ENCODE results near the gene KCNK13.

Gene KCNK13

DNA sequence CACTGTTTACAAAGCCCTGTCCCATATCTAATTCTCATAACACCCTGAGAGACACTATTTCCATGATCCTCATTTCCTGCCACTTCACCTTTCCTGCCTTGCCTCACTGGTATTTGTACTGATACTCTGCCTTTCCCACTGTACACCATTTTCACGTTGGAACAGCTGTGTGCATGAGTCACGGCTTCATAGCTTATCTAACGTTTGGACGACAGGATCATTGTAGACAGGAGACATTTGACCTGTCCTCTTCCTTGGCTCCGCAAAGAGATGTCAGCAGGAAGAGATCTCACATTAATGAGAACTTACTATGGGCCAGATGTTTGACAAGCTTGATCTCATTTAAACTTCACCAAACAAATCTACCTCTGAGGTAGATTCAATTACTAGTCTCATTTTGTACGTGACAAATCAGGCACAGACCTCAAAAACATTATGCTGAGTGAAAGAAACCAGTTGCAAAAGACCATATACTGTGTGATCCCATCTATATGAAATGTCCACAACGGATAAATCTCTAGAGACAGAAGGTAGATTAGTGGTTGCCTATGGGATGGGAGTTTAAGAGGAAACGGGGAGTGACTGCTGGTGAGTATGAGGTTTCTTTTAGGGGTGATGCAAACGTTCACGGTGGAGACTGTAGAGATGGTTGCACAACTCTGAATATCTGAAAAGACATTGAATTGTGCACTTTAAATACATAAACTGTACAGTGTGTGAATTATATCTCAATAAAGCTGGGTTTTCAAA lies 71.2 kb downstream of the KCNK13 start:
- DNase-seq = no peak

DNA sequence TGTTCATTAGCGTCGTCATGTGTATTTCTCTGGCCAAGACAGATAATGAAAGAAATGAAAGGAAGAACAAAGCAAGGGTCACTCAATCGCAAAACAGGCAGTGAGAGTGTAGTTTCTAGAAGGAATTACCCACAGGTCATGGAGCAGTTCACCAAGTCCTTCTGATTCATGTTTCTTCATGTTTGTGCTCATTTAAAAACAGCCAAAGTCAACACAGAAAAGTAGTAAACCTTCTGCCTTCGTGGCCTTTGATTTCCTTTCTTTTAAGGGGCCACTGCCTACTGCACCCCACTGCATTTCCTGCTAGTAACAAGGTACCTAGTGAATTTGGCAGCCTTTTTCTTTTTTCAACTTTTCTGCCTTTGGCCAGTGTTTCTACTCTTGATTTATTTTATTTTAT lies 75.1 kb downstream of the KCNK13 start:
- no peak for DNase-seq

DNA sequence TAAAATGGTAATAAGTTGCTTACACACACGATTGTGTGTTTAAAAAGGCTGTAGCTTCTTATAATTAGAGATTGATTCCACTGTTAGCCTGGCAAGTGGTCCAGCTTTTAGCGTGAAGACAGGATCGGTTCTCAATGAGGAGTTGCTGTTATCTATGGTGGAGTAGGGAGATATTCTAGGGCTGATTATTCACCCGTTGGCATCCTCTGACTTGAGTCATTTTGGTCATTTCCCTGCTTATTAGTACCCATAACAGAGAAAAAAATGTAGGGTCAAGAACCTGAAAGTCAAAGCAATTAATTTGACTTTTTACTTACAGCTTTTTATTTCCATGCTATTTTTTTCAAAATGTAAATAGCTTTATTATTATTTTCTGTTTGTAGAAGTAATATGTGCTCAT lies 76.0 kb downstream of the KCNK13 start:
- DNase-seq = no peak

DNA sequence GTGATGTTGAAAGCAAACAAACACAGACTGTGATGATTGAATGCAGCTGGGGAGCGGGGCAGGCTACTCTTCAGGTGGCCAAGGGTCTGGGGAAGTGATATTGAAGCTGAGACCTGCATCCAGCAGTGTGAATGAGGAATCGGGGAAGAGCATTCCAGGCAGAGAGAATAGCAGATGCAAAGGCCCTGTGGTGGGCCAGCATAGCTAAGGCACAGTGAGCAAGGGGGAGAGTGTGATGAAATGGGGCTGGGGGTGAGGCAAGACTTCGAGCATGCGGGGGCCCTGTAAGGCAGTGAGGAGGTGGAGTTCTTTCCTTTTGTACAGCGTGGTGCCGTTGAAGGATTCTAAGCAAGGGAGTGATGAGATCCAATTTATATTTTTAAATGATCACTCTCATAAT lies 77.4 kb downstream of the KCNK13 start:
- DNase-seq = no peak

DNA sequence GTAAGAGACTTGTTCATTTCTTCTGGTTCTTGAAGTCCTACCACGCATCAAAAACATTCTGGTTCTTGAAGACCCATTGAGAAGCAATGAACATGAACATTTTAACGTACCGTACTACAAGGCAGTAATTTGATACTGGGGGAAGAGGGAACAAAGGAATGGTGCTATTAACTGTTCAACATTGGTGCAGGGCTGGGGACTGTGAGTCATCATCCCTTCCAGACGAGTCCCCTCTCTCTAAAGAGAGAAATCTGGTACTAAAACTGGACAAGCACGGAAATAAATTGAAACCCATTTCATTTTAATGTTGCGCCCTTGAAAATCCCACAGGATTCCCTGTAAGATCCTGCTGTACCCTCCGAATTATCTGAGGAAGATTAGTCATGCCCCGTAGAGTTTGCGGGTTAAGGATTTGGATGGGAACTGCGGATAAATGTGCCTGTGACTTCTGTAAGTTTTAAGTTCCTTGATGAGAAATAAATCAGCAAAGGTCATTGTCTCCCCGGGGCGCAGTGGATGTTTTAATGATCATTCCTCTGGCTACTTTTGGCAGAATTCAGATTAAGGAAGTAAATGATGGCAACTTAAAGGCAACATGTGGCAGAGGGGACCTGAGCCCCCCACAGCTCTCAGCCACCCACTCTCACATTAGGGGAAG lies 78.6 kb downstream of the KCNK13 start:
- no peak for DNase-seq

DNA sequence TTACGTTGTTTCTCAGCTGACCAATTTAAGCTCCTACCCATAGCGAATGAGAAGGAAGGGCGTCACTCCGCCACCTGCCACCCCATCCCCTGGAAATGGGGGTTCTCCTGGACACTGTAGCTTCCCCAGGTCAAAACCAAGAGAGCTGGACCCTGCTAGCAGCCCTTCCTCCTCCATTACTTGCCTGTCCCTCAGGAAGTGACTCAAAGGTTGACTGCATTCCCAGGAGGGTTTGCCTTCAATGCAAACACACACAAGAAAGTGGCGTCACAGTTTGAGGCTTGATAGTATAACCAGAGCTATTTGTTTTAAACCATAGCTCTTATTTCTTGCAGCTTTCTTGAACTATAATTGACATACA lies 79.1 kb downstream of the KCNK13 start:
- DNase-seq = no peak

DNA sequence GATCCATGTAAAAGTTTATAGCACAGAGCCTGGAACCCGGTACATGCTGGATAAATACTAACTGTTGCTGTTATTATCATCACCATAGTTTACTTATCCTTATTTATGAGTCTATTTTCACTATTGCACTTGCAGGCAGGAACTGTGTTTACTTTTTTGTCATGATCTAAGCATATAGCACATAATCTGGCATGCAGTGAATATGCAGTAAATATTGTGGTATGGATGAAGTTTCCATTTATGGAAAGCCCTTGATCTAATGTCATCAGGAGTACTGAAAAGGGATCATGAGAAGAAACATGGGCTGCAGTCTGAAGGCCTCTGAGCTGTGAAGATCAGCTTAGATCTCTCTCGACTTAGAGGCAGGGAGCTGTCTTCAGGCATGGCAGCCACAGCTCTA lies 91.6 kb downstream of the KCNK13 start:
- DNase-seq = no peak

DNA sequence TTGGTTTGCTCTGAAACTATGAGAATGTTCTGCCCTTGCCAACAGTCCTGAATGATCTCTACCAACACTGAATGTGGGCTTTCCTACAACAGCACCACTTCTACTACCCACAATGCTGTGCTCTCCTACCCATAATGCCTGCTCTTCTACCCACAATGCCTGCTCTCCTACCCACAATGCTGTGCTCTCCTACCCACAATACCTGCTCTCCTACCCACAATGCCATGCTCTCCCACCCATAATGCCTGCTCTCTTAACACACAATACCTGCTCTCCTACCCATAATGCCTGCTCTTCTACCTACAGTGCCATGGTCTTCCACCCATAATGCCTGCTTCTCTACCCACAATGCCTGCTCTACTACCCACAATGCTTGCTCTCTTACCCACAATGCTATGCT lies 92.3 kb downstream of the KCNK13 start:
- no peak for DNase-seq

DNA sequence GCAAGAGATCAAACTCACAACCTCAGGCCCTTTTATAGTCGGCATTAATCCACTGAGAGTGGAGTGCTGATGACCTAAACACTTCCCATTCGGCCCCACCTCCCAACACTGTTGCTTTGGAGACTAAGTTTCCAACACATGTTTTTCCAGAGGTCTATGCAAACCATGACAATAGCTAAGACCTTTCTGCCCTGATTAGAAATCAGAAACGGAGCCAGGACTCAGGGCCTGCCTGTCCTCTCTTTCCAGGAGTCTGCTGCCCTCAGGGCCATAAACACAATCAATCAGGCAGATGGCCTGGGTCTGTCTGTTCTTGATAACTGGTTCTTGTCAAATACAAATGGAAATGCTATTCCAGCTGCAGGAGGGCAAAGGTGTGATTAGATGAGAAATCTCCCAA lies 97.4 kb downstream of the KCNK13 start:
- DNase-seq = no peak

DNA sequence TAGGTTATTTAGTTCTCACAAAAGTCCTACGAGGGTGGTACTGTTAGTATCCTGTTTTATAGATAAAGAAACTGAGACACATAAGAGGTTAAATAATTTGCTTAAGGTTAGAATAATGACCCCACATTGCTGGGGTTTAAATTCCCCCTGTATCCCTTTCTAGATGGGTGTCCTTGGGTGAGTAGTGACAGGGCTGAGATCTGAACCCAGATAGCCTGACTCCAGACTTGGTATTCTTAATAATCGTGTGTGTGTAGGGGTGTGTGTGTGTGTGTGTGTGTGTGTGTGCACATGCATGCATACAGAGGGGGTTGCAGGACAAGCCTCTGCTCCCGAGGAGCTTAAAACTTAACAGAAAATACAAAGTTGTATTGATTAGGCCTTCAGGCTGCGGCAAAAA lies 97.9 kb downstream of the KCNK13 start:
- no peak for DNase-seq

DNA sequence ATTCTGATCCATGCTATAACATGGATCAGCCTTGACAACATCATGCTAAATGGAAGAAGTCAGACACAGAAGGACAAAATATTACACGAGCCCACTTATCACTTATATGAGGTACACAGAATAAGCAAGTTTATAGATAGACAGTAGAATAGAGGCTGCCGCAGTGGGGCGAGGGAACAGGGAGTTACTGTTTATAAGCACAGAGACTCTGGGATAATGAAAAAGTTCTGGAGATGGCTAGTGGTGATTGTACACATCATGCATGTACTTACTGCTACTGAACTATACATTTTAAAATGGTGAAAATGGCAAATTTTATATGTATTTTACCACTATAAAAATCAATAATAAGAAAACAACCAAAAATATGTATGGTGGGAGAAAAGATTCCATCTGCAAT lies 99.3 kb downstream of the KCNK13 start:
- DNase-seq = no peak

DNA sequence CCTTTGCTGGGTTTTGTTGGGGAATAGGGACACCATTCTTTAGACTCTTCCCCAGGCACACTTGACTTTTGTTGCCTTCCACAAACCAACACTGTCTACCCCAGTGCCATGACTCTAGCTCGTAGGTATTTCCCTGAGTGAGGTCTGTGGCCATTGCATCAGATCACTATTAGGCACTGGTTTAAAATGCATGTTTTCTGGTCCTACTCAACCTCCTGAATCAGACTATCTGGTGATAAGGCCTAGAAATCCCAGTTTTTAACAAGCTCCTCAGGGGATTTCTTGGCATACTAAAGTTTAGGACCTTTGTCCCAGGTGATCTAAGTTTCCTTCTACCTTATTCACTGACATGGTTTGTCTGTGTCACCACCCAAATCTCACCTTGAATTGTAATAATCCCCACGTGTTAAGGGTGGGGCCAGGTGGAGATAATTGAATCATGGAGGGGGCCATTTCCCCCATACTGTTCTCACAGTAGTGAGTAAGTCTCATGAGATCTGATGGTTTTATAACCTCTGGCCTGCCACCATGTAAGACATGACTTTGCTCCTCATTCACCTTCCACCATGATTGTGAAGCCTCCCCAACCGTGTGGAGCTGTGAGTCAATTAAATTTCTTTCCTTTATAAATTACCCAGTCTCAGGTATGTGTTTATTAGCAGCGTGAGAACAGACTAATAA lies 106.8 kb downstream of the KCNK13 start:
- no peak for DNase-seq

DNA sequence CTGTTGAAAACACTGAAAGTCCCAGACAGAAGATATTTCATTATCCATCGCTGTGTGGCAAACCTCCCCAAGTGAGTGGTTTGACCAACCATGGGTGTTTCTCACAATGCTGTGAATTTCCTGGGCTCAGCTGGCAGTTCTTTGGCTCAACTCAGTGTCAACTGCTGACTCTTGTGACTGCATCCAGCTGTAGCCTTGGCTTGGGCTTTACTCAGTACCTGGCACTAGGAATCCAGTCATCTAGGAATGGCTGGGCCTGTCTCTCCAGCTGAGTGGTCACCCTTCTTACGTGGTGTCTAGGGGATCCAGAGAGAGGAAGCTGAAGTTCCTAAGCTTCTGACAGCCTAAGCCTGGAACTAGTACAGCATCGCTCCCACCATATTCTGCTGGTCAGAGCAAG lies 113.8 kb downstream of the KCNK13 start:
- no peak for DNase-seq

DNA sequence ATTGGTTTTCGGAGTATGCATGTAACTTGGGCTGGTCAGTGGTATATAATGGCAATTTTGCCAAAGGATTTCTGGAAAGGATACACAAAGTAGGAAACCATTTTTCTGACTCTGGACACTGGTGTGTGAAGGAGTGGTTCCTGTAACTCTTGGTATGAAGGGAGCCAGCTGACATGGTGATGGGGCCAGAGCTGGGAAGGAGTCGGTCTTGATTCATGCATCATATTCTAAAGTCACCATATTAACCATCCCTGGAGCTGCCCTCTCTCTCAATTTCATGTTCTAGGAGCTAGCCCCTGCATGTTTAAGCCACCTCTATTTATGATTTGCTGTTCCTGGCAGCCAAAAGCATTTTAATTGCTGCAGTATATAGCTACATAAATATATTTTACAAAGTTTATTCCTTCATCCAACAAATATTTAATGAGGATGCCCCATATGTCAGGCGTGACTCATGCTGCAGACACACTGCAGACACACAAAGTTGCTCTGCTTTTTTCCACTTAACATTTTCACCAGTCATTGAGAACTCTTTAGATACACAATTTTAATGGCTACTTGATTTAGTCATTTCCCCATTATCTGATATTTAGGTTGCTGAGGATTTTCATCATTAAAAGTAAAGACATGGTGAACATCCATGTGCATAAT lies 115.9 kb downstream of the KCNK13 start:
- DNase-seq = no peak

DNA sequence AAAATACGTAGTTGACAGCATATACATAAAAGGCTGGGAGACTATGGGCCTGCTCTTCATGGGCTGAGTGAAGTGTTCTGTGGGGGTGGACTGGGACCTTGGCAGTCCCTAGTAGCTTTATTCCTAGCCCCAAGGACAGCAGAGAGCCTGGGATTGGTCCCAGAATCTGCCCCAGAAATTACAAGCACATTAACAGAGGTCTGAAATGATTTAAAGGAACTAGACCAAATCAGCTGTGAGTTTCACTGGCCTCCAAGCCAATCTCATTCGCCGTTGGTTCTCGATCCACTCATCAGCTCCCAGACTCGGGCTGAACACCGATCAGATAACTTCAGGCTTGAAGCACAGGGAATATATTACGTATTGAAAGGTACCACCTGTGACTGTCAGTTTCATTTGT lies 117.6 kb downstream of the KCNK13 start:
- no peak for DNase-seq

DNA sequence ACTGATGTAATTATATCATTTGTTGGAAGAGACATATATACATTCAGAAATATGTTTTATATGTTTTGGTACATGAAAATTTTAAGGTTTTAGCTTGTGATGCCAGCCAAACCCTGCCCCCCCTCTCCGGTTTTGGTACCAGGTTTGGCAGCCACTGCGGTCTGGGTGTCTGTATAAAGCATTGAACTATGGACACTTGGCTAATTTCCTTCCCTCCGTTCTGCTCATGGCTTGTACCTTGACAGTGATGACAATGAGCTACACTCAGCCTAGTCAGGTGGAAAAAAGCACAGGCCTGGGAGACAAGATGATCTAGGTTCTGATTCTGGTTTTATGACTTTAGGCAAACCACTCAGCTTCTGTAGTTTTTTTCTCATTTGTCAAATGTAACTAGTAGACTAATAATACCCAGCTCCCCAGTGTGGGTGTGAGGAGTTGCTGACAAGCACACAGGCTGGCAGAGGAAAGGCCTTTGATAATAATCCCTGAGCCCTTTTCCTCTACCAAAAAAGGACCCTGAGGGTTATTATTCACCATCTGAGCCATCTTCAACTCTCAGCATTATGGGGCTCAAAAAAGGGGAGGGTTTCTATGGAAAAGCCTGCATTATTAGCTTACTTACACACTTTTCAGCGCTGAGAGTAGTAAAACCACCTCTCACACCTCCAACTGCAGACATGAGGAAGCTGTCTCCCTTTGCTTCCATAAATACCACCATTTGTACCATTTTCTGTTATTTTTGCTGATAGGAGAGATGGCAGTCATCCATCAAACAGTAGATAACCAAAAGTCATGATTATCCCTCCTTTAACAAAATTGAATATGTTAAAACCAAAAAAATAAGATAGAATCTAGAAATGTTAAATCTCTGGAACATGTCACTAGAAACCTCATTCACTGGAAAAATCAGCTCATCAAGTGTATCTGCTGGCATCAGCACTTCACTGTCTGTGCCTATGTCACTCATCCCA lies 118.3 kb downstream of the KCNK13 start:
- no peak for DNase-seq

DNA sequence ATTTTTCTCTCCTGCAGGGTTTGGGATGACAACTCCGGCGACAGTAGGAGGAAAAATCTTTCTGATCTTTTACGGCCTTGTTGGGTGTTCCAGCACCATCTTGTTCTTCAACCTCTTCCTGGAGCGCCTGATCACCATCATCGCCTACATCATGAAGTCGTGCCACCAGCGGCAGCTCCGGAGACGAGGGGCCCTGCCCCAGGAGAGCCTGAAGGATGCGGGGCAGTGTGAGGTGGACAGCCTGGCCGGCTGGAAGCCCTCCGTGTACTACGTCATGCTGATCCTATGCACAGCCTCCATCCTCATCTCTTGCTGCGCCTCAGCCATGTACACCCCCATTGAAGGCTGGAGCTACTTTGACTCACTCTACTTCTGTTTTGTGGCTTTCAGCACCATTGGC lies 122.3 kb downstream of the KCNK13 start:
- no peak for DNase-seq

DNA sequence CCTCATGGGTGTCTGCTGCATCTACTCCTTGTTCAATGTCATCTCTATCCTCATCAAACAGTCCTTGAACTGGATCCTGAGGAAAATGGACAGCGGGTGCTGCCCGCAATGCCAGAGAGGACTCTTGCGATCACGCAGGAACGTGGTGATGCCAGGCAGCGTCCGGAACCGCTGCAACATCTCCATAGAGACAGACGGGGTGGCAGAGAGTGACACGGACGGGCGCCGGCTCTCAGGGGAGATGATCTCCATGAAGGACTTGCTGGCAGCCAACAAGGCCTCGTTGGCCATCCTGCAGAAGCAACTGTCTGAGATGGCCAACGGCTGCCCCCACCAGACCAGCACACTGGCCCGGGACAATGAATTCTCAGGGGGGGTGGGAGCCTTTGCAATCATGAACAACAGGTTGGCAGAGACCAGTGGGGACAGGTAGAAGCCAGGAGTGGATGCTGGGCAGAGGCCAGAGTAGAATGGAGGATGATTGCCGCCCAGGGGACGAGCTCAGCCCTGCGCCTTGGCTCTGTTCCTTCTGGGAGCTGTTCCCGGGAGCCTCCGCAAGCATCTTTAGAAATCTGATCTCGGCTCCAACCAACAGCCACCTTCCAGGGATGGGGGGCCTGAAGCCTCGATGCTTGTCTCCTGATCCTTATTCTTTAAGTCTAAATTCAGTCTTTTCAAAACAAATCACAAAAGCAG lies 122.9 kb downstream of the KCNK13 start:
- no peak for DNase-seq

DNA sequence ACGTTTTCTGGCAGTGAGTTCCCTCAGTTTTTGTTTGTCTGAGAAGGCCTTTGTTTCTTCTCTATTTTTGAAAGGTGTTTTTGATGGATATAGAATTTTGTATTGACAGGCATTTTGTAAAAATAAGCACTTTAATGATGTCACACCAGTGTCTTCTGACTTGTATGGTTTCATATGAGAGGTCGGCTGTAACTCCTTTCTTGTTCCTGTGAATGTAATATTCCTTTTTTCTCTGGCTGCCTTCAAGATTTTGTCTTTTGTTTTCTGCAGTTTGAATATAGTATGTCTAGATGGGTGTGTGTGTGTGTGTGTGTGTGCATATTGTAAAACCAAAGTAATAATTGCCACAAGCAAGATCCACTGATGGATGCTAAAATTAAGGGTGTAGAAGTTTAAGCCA lies 126.8 kb downstream of the KCNK13 start:
- DNase-seq = no peak

DNA sequence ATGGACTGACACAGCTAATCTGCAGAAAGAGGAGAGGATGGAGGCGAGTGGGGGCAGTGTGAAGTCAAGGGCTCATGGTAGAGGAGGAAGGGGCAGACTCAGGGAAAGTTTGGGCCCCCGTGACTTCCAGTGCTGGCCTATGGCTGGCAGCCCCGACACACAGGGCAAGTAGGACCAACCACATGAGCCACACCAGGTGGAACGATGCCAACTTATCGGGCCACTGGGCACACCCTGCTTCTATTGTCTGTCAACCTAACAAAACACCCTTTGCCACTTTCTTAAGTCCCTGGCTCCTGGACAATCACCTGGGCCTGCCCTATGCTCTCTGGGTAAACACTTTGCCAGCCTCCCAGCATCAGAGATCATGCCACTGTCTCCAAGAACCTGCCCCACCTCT lies 129.4 kb downstream of the KCNK13 start:
- no peak for DNase-seq

DNA sequence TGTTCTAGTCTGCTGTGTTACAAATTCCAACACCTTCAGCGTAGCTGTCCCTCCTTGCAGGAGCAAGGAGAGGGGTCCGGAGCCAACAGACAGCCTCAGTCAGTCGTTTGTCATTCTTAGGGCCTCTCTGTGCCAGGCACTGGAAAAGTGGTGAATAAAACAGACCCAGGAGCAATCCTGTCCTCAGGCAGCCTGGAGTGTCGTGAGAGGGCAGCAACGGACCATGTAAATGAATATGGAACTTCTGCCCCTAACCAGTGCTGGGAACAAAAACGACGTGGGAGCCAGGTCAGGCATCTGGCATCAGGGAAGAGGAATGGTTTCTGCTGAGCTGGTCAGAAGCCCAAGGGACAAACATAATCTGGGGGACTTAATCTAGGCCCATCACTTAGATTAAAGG lies 129.8 kb downstream of the KCNK13 start:
- DNase-seq = no peak

DNA sequence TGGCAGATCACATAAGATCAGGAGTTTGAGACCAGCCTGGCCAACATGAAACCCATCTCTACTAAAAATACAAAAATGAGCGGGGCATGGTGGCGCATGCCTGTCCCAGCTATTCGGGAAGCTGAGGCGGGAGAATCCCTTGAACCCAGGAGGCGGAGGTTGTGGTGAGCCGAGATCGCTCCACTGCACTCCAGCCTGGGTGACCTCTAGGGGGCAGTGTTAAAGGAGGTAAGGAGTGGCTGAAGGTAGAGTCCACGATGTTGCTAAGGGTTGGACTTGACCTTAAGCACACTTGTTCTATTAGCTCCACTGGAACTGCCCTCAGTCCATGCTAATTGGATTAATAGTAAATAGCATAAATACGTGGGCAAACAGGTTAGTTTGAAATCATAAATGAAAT lies 132.1 kb downstream of the KCNK13 start:
- DNase-seq = no peak

All from T-helper 9 cell (primary cell).